ENCODE results near the gene SCNM1.
"Not testable (repeated sequence)": the region's sequence is repeated elsewhere in the genome, so short reads cannot be mapped to it uniquely, and the experiment has no call there.

The SCNM1 gene

GRCh38 chr1:151175863-151176262 lies 9.9 kb downstream of the SCNM1 start, which contains the start of gene TMOD4:
Gene TMOD4, minus strand, starts transcription at chr1:151175981. Its CDS starts 1,106 bp downstream, at chr1:151174875.
- peaks cover 63% of the 10 kb centered on the region for H3K36me3 ChIP-seq (ENCODE audit: insufficient read depth, low read depth, low read length)
- H3K4me3 ChIP-seq (ENCODE audit: low read length): no peak within 1 kb of the TSS
- H3K9ac ChIP-seq (ENCODE audit: low read depth, low read length): no peak within 1 kb of the TSS
- H3K27ac ChIP-seq (ENCODE audit: low read length): no peak within 1 kb of the TSS
- no peaks in the 10 kb centered on the region for H3K9me3 ChIP-seq (ENCODE audit: insufficient read depth, low read depth, low read length)
- no peaks in the 10 kb centered on the region for H3K4me1 ChIP-seq (ENCODE audit: insufficient read depth, low read length)
- no peaks in the 10 kb centered on the region for H3K27me3 ChIP-seq (ENCODE audit: insufficient read depth, low read length)

GRCh38 chr1:151176514-151177045 lies 10.6 kb downstream of the SCNM1 start:
- Histone ChIP-seq H3K4me3 (ENCODE audit: low read length) (no peak overlapping the region), H3K36me3 (ENCODE audit: insufficient read depth, low read depth, low read length) (peaks cover 70% of the 10 kb centered on the region), H3K9me3 (ENCODE audit: insufficient read depth, low read depth, low read length) (no peaks in the 10 kb centered on the region), H3K27ac (ENCODE audit: low read length) (no peak overlapping the region), H3K4me1 (ENCODE audit: insufficient read depth, low read length) (no peaks in the 10 kb centered on the region), H3K27me3 (ENCODE audit: insufficient read depth, low read length) (no peaks in the 10 kb centered on the region), H3K9ac (ENCODE audit: low read depth, low read length) (no peak overlapping the region)

- Histone ChIP-seq H3K9ac (ENCODE audit: low read depth, low read length) (no peak overlapping the region), H3K36me3 (ENCODE audit: insufficient read depth, low read depth, low read length) (peaks cover 65% of the 10 kb centered on the region)
Measured at GRCh38 chr1:151184211-151184610, 18.3 kb downstream of the SCNM1 start.

GRCh38 chr1:151187205-151187604 lies 21.3 kb downstream of the SCNM1 start:
- H3K27ac ChIP-seq (ENCODE audit: low read length): no peak overlapping the region
- H3K4me3 ChIP-seq (ENCODE audit: low read length): no peak overlapping the region
- H3K9me3 ChIP-seq (ENCODE audit: insufficient read depth, low read depth, low read length): no peaks in the 10 kb centered on the region
- no peak overlapping the region for H3K9ac ChIP-seq (ENCODE audit: low read depth, low read length)
- peaks cover 39% of the 10 kb centered on the region for H3K36me3 ChIP-seq (ENCODE audit: insufficient read depth, low read depth, low read length)
- no peaks in the 10 kb centered on the region for H3K4me1 ChIP-seq (ENCODE audit: insufficient read depth, low read length)
- H3K27me3 ChIP-seq (ENCODE audit: insufficient read depth, low read length): no peaks in the 10 kb centered on the region

More at GRCh38 chr1:151184211-151184610, 18.3 kb downstream of the SCNM1 start:
- Histone ChIP-seq H3K4me3 (ENCODE audit: low read length) (no peak overlapping the region), H3K27me3 (ENCODE audit: insufficient read depth, low read length) (no peaks in the 10 kb centered on the region), H3K9me3 (ENCODE audit: insufficient read depth, low read depth, low read length) (no peaks in the 10 kb centered on the region), H3K4me1 (ENCODE audit: insufficient read depth, low read length) (no peaks in the 10 kb centered on the region), H3K27ac (ENCODE audit: low read length) (no peak overlapping the region)

- H3K4me1 ChIP-seq (ENCODE audit: insufficient read depth, low read length); H3K27ac ChIP-seq (ENCODE audit: low read length); H3K9me3 ChIP-seq (ENCODE audit: insufficient read depth, low read depth, low read length); H3K27me3 ChIP-seq (ENCODE audit: insufficient read depth, low read length): not testable (repeated sequence)
- Histone ChIP-seq H3K9ac (ENCODE audit: low read depth, low read length) (peak overlapping the region; percentile 98; the same call in 1 of the 2 replicates), H3K36me3 (ENCODE audit: insufficient read depth, low read depth, low read length) (peaks cover 24% of the 10 kb centered on the region), H3K4me3 (ENCODE audit: low read length) (peak overlapping the region; percentile 100)
Measured at GRCh38 chr1:151188667-151189066, 22.7 kb downstream of the SCNM1 start.

GRCh38 chr1:151189637-151190445 lies 23.9 kb downstream of the SCNM1 start, which contains the start of gene VPS72:
Gene VPS72, minus strand, starts transcription at chr1:151190197. Its CDS starts 76 bp downstream, at chr1:151190121.
- Histone ChIP-seq H3K36me3 (ENCODE audit: insufficient read depth, low read depth, low read length) (peaks cover 13% of the 10 kb centered on the region), H3K9ac (ENCODE audit: low read depth, low read length) (peak within 1 kb of the TSS; percentile 98), H3K4me1 (ENCODE audit: insufficient read depth, low read length) (no peaks in the 10 kb centered on the region), H3K4me3 (ENCODE audit: low read length) (peak within 1 kb of the TSS; percentile 100), H3K27me3 (ENCODE audit: insufficient read depth, low read length) (no peaks in the 10 kb centered on the region), H3K27ac (ENCODE audit: low read length) (peak within 1 kb of the TSS; percentile 53), H3K9me3 (ENCODE audit: insufficient read depth, low read depth, low read length) (no peaks in the 10 kb centered on the region)

- H3K36me3 ChIP-seq (ENCODE audit: insufficient read depth, low read depth, low read length): no peaks in the 10 kb centered on the region
- no peak overlapping the region for H3K9ac ChIP-seq (ENCODE audit: low read depth, low read length)
- H3K27me3 ChIP-seq (ENCODE audit: insufficient read depth, low read length): no peaks in the 10 kb centered on the region
- H3K27ac ChIP-seq (ENCODE audit: low read length): no peak overlapping the region
- H3K9me3 ChIP-seq (ENCODE audit: insufficient read depth, low read depth, low read length): no peaks in the 10 kb centered on the region
- no peaks in the 10 kb centered on the region; the same call in 1 of the 2 replicates for H3K4me1 ChIP-seq (ENCODE audit: insufficient read depth, low read length)
- H3K4me3 ChIP-seq (ENCODE audit: low read length): no peak overlapping the region
Measured at GRCh38 chr1:151192047-151192446, 26.1 kb downstream of the SCNM1 start.

GRCh38 chr1:151193304-151193703 lies 27.4 kb downstream of the SCNM1 start:
- H3K4me1 ChIP-seq (ENCODE audit: insufficient read depth, low read length): no peaks in the 10 kb centered on the region; the same call in 1 of the 2 replicates
- H3K9ac ChIP-seq (ENCODE audit: low read depth, low read length): no peak overlapping the region
- H3K36me3 ChIP-seq (ENCODE audit: insufficient read depth, low read depth, low read length): no peaks in the 10 kb centered on the region
- H3K4me3 ChIP-seq (ENCODE audit: low read length): no peak overlapping the region
- H3K9me3 ChIP-seq (ENCODE audit: insufficient read depth, low read depth, low read length): no peaks in the 10 kb centered on the region
- H3K27me3 ChIP-seq (ENCODE audit: insufficient read depth, low read length): no peaks in the 10 kb centered on the region
- no peak overlapping the region for H3K27ac ChIP-seq (ENCODE audit: low read length)

GRCh38 chr1:151193856-151194255 lies 27.9 kb downstream of the SCNM1 start:
- H3K4me3 ChIP-seq (ENCODE audit: low read length): no peak overlapping the region
- no peaks in the 10 kb centered on the region for H3K27me3 ChIP-seq (ENCODE audit: insufficient read depth, low read length)
- H3K27ac ChIP-seq (ENCODE audit: low read length): no peak overlapping the region
- no peaks in the 10 kb centered on the region for H3K36me3 ChIP-seq (ENCODE audit: insufficient read depth, low read depth, low read length)
- H3K9ac ChIP-seq (ENCODE audit: low read depth, low read length): no peak overlapping the region
- no peaks in the 10 kb centered on the region; the same call in 1 of the 2 replicates for H3K4me1 ChIP-seq (ENCODE audit: insufficient read depth, low read length)
- H3K9me3 ChIP-seq (ENCODE audit: insufficient read depth, low read depth, low read length): no peaks in the 10 kb centered on the region

- H3K4me3 ChIP-seq (ENCODE audit: low read length); H3K27ac ChIP-seq (ENCODE audit: low read length); H3K4me1 ChIP-seq (ENCODE audit: insufficient read depth, low read length); H3K9ac ChIP-seq (ENCODE audit: low read depth, low read length); H3K36me3 ChIP-seq (ENCODE audit: insufficient read depth, low read depth, low read length); H3K9me3 ChIP-seq (ENCODE audit: insufficient read depth, low read depth, low read length); H3K27me3 ChIP-seq (ENCODE audit: insufficient read depth, low read length): not testable (repeated sequence)
Measured at GRCh38 chr1:151194894-151195594, 29.1 kb downstream of the SCNM1 start.

GRCh38 chr1:151196292-151196800 lies 30.4 kb downstream of the SCNM1 start:
- H3K4me1 ChIP-seq (ENCODE audit: insufficient read depth, low read length): no peaks in the 10 kb centered on the region; the same call in 1 of the 2 replicates
- no peak overlapping the region for H3K4me3 ChIP-seq (ENCODE audit: low read length)
- no peaks in the 10 kb centered on the region for H3K9me3 ChIP-seq (ENCODE audit: insufficient read depth, low read depth, low read length)
- no peak overlapping the region for H3K27ac ChIP-seq (ENCODE audit: low read length)
- H3K27me3 ChIP-seq (ENCODE audit: insufficient read depth, low read length): no peaks in the 10 kb centered on the region
- H3K36me3 ChIP-seq (ENCODE audit: insufficient read depth, low read depth, low read length): no peaks in the 10 kb centered on the region
- H3K9ac ChIP-seq (ENCODE audit: low read depth, low read length): no peak overlapping the region
